ENCODE measurements around the gene KLHL29.

KLHL29 gene

DNA sequence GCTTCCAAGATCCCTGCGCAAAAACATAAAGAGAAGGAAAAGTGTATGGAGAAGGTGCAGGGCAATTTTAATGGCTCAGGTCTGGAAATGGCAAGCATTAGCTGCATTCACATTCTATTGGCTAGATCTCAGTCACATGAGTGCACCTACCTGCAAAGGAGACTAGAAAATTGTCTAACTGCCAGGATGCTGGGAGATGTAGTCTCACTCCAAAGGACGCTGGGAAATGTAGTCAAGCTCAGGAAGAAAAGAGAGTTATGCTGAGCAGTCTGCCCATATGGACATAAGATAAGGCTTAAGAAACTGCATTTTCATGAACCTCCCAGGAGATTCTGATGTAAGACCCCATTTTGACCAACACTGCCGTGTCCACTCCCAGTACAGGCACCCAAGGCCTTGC lies 9.5 kb upstream of the KLHL29 start:
- Histone ChIP-seq H3K9ac (ENCODE audit: low read depth, low read length, poor library complexity, severe bottlenecking) (no peak overlapping the region), H3F3A (ENCODE audit: low read depth) (no peaks in the 10 kb centered on the region), H3K4me1 (ENCODE audit: insufficient read depth, low read length, poor library complexity, severe bottlenecking) (peaks cover 3% of the 10 kb centered on the region), H3K4me3 (ENCODE audit: low read length, poor library complexity, severe bottlenecking) (no peak overlapping the region), H3K79me2 (ENCODE audit: insufficient read depth, low read length) (no peaks in the 10 kb centered on the region), H2AFZ (ENCODE audit: low read length) (no peak overlapping the region), H3K36me3 (ENCODE audit: insufficient read depth, low read length) (no peaks in the 10 kb centered on the region), H3K9me2 (replicated peaks; ENCODE audit: low read depth, low read length) (no peaks in the 10 kb centered on the region), H3K9me3 (ENCODE audit: insufficient read depth, low read depth, low read length) (no peaks in the 10 kb centered on the region), H3K27me3 (ENCODE audit: insufficient read depth, low read length, poor library complexity, severe bottlenecking) (no peaks in the 10 kb centered on the region), H3K4me2 (ENCODE audit: low read depth, low read length, poor library complexity, severe bottlenecking) (no peak overlapping the region), H4K20me1 (ENCODE audit: insufficient read depth, low read length, poor library complexity, severe bottlenecking) (no peaks in the 10 kb centered on the region)
- TF ChIP-seq, protein P1, sequence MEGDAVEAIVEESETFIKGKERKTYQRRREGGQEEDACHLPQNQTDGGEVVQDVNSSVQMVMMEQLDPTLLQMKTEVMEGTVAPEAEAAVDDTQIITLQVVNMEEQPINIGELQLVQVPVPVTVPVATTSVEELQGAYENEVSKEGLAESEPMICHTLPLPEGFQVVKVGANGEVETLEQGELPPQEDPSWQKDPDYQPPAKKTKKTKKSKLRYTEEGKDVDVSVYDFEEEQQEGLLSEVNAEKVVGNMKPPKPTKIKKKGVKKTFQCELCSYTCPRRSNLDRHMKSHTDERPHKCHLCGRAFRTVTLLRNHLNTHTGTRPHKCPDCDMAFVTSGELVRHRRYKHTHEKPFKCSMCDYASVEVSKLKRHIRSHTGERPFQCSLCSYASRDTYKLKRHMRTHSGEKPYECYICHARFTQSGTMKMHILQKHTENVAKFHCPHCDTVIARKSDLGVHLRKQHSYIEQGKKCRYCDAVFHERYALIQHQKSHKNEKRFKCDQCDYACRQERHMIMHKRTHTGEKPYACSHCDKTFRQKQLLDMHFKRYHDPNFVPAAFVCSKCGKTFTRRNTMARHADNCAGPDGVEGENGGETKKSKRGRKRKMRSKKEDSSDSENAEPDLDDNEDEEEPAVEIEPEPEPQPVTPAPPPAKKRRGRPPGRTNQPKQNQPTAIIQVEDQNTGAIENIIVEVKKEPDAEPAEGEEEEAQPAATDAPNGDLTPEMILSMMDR (conservative IDR thresholded peaks at IDR 0.05; ENCODE audit: low read length) = no peak
- no peak for TF ChIP-seq EZH2phosphoT487 (IDR thresholded peaks at IDR 0.05; ENCODE audit: borderline replicate concordance)

DNA sequence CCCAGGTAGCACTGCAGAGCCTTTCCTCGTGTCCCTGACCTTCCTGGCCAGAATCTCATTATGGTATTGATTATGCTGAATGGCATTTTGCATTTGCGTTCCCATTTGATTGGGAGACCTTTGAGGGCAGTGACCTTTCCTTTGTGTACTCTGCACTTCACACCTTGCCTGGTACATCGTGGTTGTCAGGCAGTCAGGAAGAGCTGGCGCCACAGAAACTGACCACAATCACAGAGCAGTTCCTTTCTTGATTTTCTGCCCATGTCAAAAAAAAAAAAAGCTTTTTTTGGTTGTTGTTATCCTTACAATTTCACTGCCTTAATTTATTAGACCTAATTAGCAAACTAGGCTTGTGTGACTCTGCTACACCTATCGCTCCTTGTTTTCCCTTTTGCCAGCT lies 8.9 kb upstream of the KLHL29 start:
- Histone ChIP-seq H3K9me2 (replicated peaks; ENCODE audit: low read depth, low read length) (no peaks in the 10 kb centered on the region), H4K20me1 (ENCODE audit: insufficient read depth, low read length, poor library complexity, severe bottlenecking) (no peaks in the 10 kb centered on the region), H3K79me2 (ENCODE audit: insufficient read depth, low read length) (no peaks in the 10 kb centered on the region), H2AFZ (ENCODE audit: low read length) (no peak overlapping the region), H3K9me3 (ENCODE audit: insufficient read depth, low read depth, low read length) (no peaks in the 10 kb centered on the region), H3K36me3 (ENCODE audit: insufficient read depth, low read length) (no peaks in the 10 kb centered on the region), H3K27me3 (ENCODE audit: insufficient read depth, low read length, poor library complexity, severe bottlenecking) (no peaks in the 10 kb centered on the region), H3K4me2 (ENCODE audit: low read depth, low read length, poor library complexity, severe bottlenecking) (no peak overlapping the region), H3K4me3 (ENCODE audit: low read length, poor library complexity, severe bottlenecking) (no peak overlapping the region), H3K4me1 (ENCODE audit: insufficient read depth, low read length, poor library complexity, severe bottlenecking) (peaks cover 8% of the 10 kb centered on the region), H3K9ac (ENCODE audit: low read depth, low read length, poor library complexity, severe bottlenecking) (no peak overlapping the region), H3F3A (ENCODE audit: low read depth) (no peaks in the 10 kb centered on the region)
- TF ChIP-seq, protein P1 (conservative IDR thresholded peaks at IDR 0.05; ENCODE audit: low read length) = no peak
- no peak for TF ChIP-seq EZH2phosphoT487 (IDR thresholded peaks at IDR 0.05; ENCODE audit: borderline replicate concordance)

DNA sequence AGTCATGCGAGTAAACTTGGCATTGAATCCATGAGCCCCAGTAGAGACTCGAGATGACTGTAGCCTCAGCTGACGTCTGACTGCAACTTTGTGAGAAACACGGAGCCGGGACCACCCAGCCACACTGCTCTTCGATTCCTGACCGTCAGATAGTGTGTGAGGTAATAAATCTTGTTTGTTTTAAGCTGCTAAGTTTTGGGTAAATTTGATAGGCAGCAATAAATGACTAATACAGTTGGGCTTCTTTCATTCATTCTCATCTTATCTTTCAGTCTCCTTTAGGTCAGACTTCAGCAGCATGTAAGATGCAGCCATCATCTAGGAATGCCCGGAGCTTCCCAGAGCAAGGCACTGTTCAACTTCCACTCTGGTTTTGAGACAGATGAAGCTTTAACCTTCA lies 8.0 kb upstream of the KLHL29 start:
- H4K20me1 ChIP-seq (ENCODE audit: insufficient read depth, low read length, poor library complexity, severe bottlenecking) = no peaks in the 10 kb centered on the region
- H3K36me3 ChIP-seq (ENCODE audit: insufficient read depth, low read length) = no peaks in the 10 kb centered on the region
- no peak for TF ChIP-seq EZH2phosphoT487 (IDR thresholded peaks at IDR 0.05; ENCODE audit: borderline replicate concordance)
- TF ChIP-seq, protein P1 (conservative IDR thresholded peaks at IDR 0.05; ENCODE audit: low read length) = no peak
- H3K9me2 ChIP-seq (replicated peaks; ENCODE audit: low read depth, low read length) = no peaks in the 10 kb centered on the region
- no peaks in the 10 kb centered on the region for H3K79me2 ChIP-seq (ENCODE audit: insufficient read depth, low read length)
- H3K4me3 ChIP-seq (ENCODE audit: low read length, poor library complexity, severe bottlenecking) = no peak overlapping the region
- peaks cover 9% of the 10 kb centered on the region for H3K4me1 ChIP-seq (ENCODE audit: insufficient read depth, low read length, poor library complexity, severe bottlenecking)
- H2AFZ ChIP-seq (ENCODE audit: low read length) = no peak overlapping the region
- H3K4me2 ChIP-seq (ENCODE audit: low read depth, low read length, poor library complexity, severe bottlenecking) = no peak overlapping the region
- H3F3A ChIP-seq (ENCODE audit: low read depth) = no peaks in the 10 kb centered on the region
- H3K27me3 ChIP-seq (ENCODE audit: insufficient read depth, low read length, poor library complexity, severe bottlenecking) = no peaks in the 10 kb centered on the region
- H3K9ac ChIP-seq (ENCODE audit: low read depth, low read length, poor library complexity, severe bottlenecking) = no peak overlapping the region
- H3K9me3 ChIP-seq (ENCODE audit: insufficient read depth, low read depth, low read length) = no peaks in the 10 kb centered on the region

Data from Loucy (cell line).